ENCODE data around the gene POLA1. TPM values are rescaled to one million over a fixed set of nuclear protein-coding genes. Genes with fewer than 3 reads are reported as not detected.
A peak's percentile ranks its signal among the peaks of the same experiment; 100 is the strongest.

The POLA1 gene
- polyA plus RNA-seq, 10 donors: 13.5 to 24.8 (median 16.1) TPM

DNA sequence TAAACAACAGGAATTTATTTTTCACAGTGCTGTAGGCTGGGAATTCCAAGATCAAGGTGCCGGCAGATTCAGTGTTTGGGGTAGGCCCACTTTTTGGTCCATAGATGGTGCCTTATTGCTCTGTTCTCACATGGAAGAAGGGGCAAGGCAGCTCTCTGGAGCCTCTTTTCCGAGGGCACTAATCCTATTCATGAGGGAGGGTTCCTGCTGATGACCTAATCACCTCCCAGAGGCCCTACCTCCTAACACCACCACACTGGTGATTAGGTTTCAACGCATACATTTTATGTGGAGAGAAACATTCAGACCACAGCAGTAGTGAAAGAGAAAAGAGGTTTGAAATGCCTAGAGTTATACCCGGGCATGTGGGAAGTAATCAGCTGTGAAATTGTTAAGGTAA lies 1.4 kb upstream of the POLA1 start:
- DNase-seq: no peak

GRCh38 chrX:24694825-24695224 lies 1.1 kb downstream of the POLA1 start:
- DNase-seq: peak in 1 of 3 donors; percentile 3

DNA sequence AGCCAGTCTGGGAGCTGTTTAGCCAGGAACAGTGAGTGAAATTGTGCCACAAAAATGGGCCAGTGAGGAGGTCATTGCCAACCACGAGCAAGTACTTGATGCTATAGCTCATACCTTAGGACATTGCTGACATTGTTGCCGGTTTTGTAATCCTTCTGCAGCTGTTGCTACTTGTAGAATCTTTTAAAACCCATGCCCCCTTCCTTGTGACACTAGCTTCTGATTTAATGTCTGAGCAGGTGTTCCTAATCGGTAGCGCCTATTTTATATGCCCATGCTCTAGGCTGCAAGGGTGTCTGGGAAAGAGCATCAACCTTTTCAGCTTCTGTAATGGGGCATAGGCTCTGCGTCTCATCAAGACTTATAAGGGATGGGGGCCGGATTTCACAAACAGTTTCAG lies 2.6 kb downstream of the POLA1 start:
- DNase-seq: peak; percentile 4 to 44 (median 6)

DNA sequence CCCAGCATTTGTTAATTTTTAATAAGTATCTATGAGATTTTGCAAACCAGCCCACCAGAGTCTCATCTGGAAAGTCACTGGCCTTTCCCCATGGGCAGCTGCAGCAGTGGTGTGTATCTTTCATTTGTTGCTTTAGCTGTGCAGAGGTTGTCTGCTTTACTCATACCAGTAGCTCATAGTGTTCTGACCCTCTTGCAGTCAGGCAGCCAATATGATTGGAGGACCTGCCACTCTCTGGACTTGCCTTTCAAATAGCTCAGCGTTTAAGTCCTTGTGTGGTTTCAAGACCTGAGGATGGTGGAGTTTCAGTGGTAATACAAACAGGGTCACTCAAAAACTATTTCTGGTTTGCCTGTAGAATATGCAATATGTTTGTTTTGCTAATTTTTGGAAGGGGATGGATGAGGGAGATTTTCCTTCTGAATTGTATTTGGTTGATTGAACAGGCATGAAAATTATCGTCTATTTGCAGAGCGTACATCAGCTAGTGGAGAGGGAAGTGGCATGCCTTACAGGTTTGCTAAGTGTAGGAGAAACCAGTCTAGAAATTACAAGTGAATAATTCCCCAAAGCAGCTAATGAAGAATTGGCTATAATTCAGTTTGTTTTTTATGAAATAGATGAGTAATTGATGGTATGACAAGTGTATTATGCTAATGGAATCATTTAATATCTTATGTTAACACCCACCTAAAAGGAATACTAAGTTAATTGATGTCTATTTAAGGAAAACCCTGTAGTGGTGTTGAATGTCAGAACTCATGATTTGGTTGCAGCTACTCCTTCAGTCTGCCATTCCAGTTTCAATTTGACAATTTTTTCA lies 8.9 kb downstream of the POLA1 start:
- DNase-seq: no peak

GRCh38 chrX:24703185-24703494 lies 9.4 kb downstream of the POLA1 start:
- DNase-seq: no peak

DNA sequence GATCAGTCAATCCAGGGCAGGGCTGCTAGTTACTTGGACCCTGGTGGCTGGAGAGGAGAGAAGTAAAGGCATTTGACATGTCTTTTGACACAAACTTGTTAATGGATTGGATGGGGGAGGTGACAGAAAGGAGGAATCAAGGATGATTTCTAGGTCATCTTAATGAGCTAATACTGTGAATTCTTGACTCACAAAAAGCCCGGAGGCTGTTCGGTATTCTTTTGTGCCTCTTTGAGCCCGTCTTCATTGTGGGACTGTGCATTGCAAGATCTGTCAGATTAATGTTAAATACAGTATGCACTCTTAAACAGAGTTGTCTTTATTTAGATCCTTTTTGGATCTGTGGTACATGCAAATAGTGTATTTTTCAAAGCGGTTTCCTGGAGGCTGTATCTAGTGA lies 25.1 kb downstream of the POLA1 start:
- no peak for DNase-seq

- DNase-seq: no peak
These were observed 26.3 kb downstream of the POLA1 start for GRCh38 chrX:24720036-24720435.

GRCh38 chrX:24728530-24728929 lies 34.8 kb downstream of the POLA1 start:
- DNase-seq: no peak

- DNase-seq: peak in 2 of 3 donors; percentile 42 to 66
These were observed 39.2 kb downstream of the POLA1 start for GRCh38 chrX:24732766-24733500.

DNA sequence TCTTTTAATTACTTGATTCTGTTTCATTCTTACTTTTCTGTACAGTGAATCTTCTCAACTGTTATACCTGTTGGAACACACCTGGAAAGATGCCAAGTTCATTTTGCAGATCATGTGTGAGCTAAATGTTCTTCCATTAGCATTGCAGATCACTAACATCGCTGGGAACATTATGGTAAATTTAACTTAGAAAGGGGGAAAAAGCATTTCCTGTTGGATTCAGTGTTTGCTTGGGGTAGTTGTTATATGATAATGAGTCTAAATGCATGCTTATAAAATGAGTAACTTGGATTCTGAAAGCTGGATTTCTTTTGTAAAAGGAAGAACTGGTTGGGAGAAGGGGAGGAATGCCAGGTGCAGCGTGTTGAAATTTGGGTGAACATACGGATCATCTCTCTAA lies 47.6 kb downstream of the POLA1 start:
- peak in 2 of 3 donors; percentile 17 to 36 for DNase-seq

- no peak for DNase-seq
These were observed 54.5 kb downstream of the POLA1 start for GRCh38 chrX:24748196-24748595.

- no peak for DNase-seq
These were observed 66.1 kb downstream of the POLA1 start for GRCh38 chrX:24759786-24760185.

DNA sequence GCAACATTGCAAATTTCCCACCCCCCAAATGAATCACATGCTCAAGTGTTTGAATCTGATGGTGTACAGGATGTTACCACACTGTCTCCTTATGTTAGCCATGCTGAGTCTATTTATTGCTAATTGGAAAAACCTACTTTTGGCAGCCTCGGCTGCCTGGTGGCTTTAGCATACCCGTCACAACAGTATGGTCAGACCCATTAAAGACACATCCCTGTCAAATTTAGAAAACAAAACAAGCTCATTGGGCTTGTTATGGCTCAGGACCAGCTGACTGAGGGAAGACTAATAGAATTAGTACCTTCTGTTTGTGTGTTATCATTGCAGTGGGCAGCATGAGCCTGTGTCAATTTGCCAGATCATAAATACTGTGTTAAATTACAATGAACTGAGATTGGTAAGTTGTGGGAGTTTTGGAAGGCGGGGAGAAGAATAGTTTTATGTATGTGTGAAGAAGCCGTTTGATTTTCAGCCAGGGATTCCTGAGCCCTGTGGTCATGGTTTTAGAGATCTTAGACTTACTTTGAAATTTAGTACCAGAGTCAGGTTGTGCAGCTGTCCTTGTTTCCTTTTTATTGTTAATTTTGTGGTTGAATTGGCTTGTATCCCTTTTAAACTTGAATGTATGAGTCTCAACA lies 66.8 kb downstream of the POLA1 start:
- peak in 2 of 3 donors; percentile 28 to 30 for DNase-seq

DNA sequence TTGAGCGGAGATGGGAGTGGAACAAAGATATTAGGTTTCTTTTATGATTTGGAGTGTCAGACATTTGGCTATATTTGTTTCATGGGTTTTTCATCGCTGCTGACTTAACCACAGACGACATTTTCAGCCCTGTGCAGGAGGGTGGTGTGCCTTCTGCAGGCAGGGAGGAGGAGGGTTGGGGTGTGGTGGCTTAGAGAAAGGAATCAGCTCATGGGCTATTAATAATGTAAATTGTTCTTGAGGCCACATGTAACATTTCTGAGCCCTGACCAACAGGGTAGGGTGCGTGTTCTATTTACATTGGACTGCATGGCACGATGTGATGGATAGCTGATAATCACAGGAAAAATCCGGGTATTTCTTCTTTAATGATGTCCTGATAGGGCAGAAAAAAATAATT lies 67.6 kb downstream of the POLA1 start:
- DNase-seq: no peak

DNA sequence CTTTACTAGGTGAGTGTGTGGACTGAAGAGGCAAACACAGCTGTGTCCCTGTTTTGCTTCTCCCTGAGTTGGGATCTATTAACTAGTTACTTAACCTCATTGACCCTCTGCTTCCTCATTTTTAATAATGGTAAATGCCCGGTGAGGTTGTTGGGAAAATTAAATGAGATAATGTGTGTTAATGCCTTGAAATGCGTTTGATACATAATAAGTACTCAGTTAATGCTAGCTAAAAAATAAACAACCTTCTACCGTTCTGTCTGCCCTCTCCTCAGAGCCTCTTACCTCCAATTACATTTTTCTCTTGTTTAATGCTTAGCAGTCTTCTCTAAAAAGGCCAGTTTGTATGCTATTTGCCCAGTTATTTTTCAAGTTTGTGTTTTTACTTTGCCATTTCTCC lies 70.3 kb downstream of the POLA1 start:
- DNase-seq: no peak

DNA sequence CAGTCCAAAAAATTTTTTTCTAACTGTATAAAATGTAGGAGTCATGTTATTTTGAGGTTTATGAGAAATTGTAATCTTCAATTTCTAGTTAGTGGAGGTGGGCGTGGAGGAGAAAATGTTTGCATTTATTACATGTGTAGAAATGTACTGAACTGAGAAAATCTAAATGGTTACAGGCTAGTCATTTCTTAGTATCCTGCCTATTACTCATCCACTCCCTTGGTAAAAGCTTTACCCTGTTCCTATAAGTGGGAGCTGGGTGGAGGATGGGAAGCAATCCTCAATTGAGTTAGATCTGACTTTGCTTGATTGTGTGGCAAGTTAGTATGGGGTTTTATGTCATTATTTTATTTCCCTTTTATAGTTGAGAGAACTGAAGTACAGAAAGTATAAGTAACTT lies 73.8 kb downstream of the POLA1 start:
- DNase-seq: no peak

DNA sequence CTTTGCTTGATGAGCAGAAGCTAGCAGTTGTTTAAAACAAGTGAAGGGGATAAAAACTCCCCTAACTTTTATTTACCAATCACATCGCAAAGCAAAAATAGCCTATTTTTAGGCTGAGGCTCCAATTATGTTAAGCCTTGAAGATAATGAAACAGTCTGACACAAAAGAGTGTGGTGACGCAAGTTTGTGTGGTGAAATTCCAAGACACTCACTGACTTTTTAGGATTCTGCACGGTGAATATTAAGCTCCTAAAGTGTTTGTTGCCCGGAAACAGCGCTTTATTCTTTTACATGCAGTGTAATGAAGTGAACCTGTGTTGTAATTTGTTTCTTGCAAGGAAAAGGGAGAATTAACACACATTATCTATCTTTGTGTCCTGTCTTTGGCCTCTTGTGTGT lies 74.8 kb downstream of the POLA1 start:
- no peak for DNase-seq

DNA sequence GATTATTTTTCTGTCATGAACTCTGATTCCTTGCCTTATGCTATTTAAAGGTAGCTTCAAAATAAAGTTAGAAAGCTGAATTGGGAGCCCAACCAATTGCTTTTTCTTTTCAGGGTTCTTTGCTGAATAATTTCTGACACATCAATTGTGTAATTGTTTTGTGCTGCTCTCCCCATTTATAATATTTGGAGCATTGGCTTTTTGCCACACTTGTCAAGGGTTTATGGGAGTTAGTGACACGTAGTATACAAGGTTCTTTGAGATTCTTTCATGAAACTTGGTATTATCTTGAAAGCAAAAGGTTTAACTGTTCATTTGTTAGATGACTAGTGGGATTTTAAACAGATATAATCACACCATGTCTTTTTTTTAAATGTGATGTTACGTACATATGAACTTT lies 80.9 kb downstream of the POLA1 start:
- no peak for DNase-seq

DNA sequence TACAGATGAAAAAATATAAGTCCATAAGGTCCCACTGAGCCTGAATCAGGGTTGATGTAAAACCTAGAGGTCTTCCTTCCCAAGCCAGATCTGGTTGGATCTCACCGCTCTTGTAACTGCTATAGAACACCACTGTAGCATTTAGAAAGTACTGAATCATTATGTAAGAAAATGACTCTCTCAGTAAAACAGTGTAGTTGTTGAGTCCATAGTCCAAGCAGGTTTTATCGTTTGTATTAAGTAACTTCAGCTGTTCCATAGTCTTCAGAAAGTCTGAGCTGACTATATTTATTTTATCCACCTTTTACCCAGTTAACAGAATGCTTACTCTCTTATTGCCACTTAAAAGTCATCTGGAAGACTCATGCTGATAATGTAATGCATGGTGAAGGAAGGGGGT lies 82.2 kb downstream of the POLA1 start:
- DNase-seq: no peak

- DNase-seq: no peak
These were observed 83.9 kb downstream of the POLA1 start for GRCh38 chrX:24777660-24778059.

GRCh38 chrX:24782011-24782410 lies 88.3 kb downstream of the POLA1 start:
- DNase-seq: no peak

DNA sequence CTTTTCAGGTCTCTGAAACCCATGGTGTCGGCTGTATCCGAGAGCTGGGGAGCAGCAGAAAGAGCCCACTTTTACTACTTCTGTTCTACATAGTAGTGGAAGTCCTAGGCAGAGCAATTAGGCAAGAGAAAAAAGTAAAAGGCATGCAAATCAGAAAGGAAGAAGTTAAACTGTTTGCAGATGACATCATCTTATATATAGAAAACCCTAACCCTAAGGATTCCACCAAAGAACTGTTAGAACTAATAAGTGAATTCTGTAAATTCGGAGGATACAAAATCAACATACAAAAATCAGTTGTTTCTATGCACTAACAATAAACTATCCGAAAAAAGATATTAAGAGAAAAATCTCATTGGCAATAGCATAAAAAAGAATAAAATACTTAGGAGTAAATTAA lies 95.3 kb downstream of the POLA1 start:
- DNase-seq: no peak

DNA sequence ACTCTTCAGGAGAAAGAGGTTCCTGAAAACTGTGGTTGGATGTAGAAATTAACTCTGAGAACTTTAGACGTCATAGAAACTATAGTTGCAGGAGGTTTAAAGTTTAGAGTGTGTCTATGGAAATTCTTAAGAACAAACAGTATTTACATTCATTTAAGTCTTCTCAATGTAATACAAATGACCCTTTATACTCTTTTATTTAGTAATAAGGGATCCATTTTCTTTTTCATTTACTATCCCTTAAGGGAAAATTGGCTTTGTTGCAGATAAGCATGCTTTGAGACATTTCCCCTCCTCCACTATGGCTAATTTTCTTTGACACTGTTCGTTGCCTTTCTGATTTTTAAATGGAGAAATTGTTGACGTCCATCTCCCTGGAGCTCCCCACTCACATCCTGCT lies 96.4 kb downstream of the POLA1 start:
- peak in 2 of 3 donors; percentile 11 to 21 for DNase-seq

Data from muscle of back (tissue), 11 donors.